Chondrocyte (in vitro differentiated cells): ENCODE measurements around the gene MAP2K6. TPM values are rescaled to one million over a fixed set of nuclear protein-coding genes. Genes with fewer than 3 reads are reported as not detected.

Source experiments
- DNase-seq: peaks from one replicate; pipeline ENCODE4 v3.0.0; 2021; ENCODE audit warnings: mixed read lengths, low spot score
- H3K27ac Mint-ChIP-seq: one replicate; pipeline ENCODE4 v1.8.0; 2021; ENCODE audit warnings: mild to moderate bottlenecking, moderate library complexity, mixed read lengths; ENCODE audit not compliant: unreplicated experiment
- H3K27me3 Mint-ChIP-seq: 2 replicates; pipeline ENCODE4 v1.8.0; 2021; ENCODE audit warnings: low read depth, mixed read lengths
- H3K36me3 Mint-ChIP-seq: 2 replicates; pipeline ENCODE4 v1.8.0; 2021; ENCODE audit warnings: low read depth, mixed read lengths
- H3K4me1 Mint-ChIP-seq: 2 replicates; pipeline ENCODE4 v1.8.0; 2021; ENCODE audit warnings: low read depth, mild to moderate bottlenecking, mixed read lengths
- H3K4me3 Mint-ChIP-seq: one replicate; pipeline ENCODE4 v1.8.0; 2021; ENCODE audit warnings: mild to moderate bottlenecking, moderate library complexity, mixed read lengths; ENCODE audit not compliant: unreplicated experiment
- H3K9me3 Mint-ChIP-seq: 2 replicates; pipeline ENCODE4 v1.8.0; 2021; ENCODE audit warnings: low read depth, mixed read lengths
- total RNA-seq: library from RNA; stranded (reverse); gene quantifications from 3 replicates; pipeline ENCODE4 v1.2.1, GENCODE V29; 2021
- TF ChIP-seq, protein P1 (sequence below): fragments of 200-600 bp; sonication (generic); IDR thresholded peaks from 2 replicates; pipeline ENCODE4 v1.5.0; 2021; ENCODE audit warnings: antibody characterized with exemption, mild to moderate bottlenecking, moderate library complexity

Gene MAP2K6
- total RNA-seq, 1 donor from 2014 or later: 0.75 TPM

DNA sequence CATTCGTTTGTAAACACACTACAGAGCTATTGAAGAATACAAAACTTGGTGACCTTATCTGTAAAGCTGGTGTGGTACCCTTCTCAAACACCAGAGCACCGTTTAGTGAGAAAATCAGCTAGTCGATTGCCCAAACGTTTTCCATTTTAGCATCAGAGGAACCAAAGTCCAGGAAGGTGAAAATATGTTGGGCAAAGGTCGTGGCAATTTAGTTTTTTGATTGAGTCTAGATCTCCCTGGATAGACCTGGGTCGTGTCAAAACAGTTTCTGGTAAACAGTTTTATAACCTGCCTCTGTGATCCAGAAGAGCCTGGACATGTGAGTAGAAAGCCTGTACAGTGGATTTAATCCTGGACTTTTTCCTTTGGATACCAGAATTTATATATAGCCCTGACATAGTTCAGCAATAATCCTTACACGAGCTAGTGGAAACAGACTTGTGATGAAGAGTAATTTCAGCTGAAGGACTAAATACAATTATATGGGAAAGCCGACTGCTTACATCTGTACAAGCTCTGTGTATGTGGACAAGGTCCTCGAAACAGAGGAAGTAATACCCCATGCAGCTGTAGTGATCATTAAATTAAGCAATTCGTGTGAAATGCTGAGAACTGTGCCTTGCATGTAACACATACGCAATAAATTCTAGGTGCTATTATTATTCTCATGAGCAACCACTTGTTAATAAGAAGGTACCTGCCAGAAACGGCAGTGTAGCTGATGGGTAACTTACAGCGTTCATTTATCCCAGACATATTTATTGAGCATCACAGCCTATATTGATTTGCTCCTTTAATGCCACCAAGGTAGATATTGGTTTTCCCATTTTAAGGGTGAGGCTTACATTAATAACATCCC lies 72.5 kb downstream of the MAP2K6 start:
- no peak for DNase-seq
- Mint-ChIP-seq H3K27me3 (no peaks in the 10 kb centered on the region), H3K9me3 (no peaks in the 10 kb centered on the region), H3K4me3 (no peak overlapping the region), H3K36me3 (no peaks in the 10 kb centered on the region), H3K4me1 (peaks cover 19% of the 10 kb centered on the region), H3K27ac (no peak overlapping the region)
- TF ChIP-seq, protein P1, sequence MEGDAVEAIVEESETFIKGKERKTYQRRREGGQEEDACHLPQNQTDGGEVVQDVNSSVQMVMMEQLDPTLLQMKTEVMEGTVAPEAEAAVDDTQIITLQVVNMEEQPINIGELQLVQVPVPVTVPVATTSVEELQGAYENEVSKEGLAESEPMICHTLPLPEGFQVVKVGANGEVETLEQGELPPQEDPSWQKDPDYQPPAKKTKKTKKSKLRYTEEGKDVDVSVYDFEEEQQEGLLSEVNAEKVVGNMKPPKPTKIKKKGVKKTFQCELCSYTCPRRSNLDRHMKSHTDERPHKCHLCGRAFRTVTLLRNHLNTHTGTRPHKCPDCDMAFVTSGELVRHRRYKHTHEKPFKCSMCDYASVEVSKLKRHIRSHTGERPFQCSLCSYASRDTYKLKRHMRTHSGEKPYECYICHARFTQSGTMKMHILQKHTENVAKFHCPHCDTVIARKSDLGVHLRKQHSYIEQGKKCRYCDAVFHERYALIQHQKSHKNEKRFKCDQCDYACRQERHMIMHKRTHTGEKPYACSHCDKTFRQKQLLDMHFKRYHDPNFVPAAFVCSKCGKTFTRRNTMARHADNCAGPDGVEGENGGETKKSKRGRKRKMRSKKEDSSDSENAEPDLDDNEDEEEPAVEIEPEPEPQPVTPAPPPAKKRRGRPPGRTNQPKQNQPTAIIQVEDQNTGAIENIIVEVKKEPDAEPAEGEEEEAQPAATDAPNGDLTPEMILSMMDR: no peak

DNA sequence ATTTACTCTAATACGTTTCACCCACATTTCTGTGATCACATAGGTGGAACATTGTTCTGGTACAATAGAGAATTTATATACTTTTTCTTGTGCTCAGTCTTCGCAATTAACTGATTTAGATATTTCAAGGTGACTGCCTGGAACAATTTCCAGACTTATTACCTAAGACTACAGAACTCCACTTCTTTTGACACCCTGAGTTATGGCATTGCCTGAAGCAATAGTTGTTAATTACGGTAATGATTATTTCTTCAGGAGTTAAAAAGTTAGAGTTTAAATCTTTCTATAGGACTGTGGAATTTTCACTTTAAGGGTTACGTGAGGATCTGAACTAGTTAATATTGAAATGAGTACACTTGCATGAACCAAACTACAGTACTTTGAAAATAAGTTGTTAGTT lies 74.8 kb downstream of the MAP2K6 start:
- Mint-ChIP-seq H3K27me3 (no peaks in the 10 kb centered on the region), H3K4me3 (no peak overlapping the region), H3K27ac (no peak overlapping the region), H3K36me3 (no peaks in the 10 kb centered on the region), H3K9me3 (no peaks in the 10 kb centered on the region), H3K4me1 (peaks cover 30% of the 10 kb centered on the region)
- TF ChIP-seq, protein P1: no peak
- no peak for DNase-seq

DNA sequence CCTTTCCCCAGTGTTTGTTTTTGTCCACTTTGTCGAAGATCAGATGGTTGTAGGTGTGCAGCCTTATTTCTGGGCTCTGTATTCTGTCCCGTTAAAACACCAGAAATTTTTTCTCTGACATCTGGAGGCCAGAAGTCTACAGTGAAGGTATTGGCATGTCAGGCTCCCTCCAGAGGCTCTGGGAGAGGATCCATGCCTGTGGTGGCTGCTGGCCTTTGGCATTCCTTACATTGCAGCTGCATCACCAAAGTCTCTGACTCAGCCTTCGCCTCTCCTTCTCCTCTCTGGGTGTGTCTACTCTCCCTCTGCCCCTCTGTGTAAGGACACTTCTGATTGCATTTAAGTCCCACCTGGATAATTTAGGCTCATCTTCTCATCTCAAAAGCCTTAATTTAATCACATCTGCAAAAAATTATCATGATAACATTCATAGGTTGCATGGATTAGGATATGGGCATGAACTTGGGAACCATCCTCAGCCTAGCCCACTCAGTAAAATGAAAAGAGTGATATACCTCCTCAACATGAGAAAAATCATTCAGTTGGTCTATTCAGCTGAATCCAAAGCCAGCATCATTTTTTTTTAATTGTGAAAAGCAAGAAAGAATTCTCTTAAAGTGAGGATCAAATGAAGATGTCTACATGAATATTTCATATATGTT lies 78.0 kb downstream of the MAP2K6 start:
- no peak overlapping the region for H3K4me3 Mint-ChIP-seq
- H3K36me3 Mint-ChIP-seq: no peaks in the 10 kb centered on the region
- no peaks in the 10 kb centered on the region for H3K9me3 Mint-ChIP-seq
- peaks cover 14% of the 10 kb centered on the region for H3K4me1 Mint-ChIP-seq
- TF ChIP-seq, protein P1: peak; percentile 32
- no peaks in the 10 kb centered on the region for H3K27me3 Mint-ChIP-seq
- H3K27ac Mint-ChIP-seq: peak overlapping the region; percentile 71
- no peak for DNase-seq

DNA sequence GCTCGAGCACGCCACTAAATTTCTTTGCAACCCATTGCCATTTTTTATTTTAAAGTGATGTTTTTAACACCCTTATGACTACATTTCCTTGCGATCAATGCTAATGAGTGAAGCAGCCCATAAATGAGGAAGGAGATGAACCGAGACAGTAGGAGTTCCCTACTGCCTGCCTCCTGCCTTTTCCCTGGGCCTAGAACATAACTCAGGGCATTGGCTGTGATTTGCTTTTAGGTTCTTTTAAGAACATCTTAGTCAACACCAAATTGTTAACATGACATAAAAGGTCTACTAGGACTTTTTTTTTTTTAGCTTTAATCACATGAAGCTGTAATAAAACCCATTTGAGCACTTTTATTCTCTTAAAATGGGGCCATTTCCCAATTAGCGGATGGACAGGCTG lies 81.3 kb downstream of the MAP2K6 start:
- Mint-ChIP-seq H3K9me3 (no peaks in the 10 kb centered on the region), H3K36me3 (no peaks in the 10 kb centered on the region), H3K27me3 (no peaks in the 10 kb centered on the region), H3K27ac (no peak overlapping the region), H3K4me3 (no peak overlapping the region), H3K4me1 (peaks cover 15% of the 10 kb centered on the region)
- DNase-seq: no peak
- TF ChIP-seq, protein P1: no peak

GRCh38 chr17:69497161-69497560 lies 82.7 kb downstream of the MAP2K6 start:
- TF ChIP-seq, protein P1: no peak
- no peaks in the 10 kb centered on the region for H3K9me3 Mint-ChIP-seq
- H3K27ac Mint-ChIP-seq: no peak overlapping the region
- H3K4me3 Mint-ChIP-seq: no peak overlapping the region
- peaks cover 24% of the 10 kb centered on the region for H3K4me1 Mint-ChIP-seq
- no peaks in the 10 kb centered on the region for H3K36me3 Mint-ChIP-seq
- no peaks in the 10 kb centered on the region for H3K27me3 Mint-ChIP-seq
- no peak for DNase-seq
